Spleen (tissue), 7 donors: Measurements from ENCODE around the gene SLC44A1.

Source experiments
- POLR2A ChIP-seq, 3 donors: fragments of 450-650 bp; IDR thresholded peaks; one replicate each; pipeline ENCODE4 v1.5.1; 2017; ENCODE audit warnings: antibody characterized with exemption in 3 of 3, mild to moderate bottlenecking in 1 of 3
- TF ChIP-seq, protein P1 (sequence below), 11 experiments: fragments of 200-600 bp in 7 of 11; fragments of 450-650 bp in 4 of 11; sonication (generic) in 4 of 11; IDR thresholded peaks in 8 of 11; conservative IDR thresholded peaks in 3 of 11; 1 replicate in 7 of 11; 2 replicates in 4 of 11; pipeline versions ENCODE4 v1.4.0 to v1.8.0; 2016 to 2021; ENCODE audit warnings: antibody characterized with exemption in 11 of 11, inconsistent platforms in 4 of 11, mild to moderate bottlenecking in 1 of 11
- donor health status: DM: no; HTN: no; CAD: no; lungs with moderate emphysema.
- donor health status: DM: no; HTN: no; CAD: no.
- donor health status: DM: no; HTN: no; CAD: no.

- TF ChIP-seq POLR2A (IDR thresholded peaks at IDR 0.05) = no peak
- TF ChIP-seq, protein P1, sequence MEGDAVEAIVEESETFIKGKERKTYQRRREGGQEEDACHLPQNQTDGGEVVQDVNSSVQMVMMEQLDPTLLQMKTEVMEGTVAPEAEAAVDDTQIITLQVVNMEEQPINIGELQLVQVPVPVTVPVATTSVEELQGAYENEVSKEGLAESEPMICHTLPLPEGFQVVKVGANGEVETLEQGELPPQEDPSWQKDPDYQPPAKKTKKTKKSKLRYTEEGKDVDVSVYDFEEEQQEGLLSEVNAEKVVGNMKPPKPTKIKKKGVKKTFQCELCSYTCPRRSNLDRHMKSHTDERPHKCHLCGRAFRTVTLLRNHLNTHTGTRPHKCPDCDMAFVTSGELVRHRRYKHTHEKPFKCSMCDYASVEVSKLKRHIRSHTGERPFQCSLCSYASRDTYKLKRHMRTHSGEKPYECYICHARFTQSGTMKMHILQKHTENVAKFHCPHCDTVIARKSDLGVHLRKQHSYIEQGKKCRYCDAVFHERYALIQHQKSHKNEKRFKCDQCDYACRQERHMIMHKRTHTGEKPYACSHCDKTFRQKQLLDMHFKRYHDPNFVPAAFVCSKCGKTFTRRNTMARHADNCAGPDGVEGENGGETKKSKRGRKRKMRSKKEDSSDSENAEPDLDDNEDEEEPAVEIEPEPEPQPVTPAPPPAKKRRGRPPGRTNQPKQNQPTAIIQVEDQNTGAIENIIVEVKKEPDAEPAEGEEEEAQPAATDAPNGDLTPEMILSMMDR (IDR thresholded peaks at IDR 0.05 in 8 of 11, conservative IDR thresholded peaks at IDR 0.05 in 3 of 11) = no peak
Observed at GRCh38 chr9:105254226-105254625, 9.8 kb downstream of the SLC44A1 start.
